ENCODE measurements around the gene SGMS1.

The SGMS1 gene

DNA sequence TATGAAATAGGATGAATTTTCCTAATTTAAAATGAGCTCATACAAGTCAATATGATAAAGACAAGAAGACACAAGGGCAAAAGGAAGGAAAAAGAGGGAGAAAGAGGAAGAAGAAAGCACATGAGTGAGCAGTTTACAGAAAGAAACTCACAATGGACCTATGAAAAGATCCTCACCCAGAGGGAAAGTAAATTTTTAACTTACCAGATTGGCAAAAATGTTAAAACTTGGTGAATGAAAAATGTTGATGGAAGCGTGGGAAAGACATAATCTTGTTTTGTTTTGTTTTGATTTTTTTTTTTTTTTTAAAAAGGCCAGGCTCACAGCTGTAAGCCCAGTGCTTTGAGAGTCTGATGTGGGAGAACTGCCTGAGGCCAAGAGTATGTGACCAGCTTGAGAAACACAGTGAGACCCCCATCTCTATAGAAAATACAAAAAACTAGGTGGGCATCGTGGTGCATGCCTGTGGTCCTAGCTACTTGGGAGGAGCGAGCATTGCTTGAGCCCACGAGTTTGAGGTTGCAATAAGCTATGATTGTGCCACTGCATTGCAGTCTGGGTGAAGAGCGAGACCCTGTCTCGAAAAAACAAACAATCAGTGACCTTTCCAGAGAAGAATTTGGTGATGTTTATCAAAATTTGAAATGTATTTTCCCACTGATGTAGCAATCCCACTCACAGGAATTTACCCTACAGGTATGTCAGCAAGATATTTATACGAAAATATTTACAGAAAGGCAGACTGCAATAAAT lies 219.6 kb downstream of the SGMS1 start:
- Histone ChIP-seq H3K4me3 (ENCODE audit: low read depth, low read length, poor library complexity, severe bottlenecking) (no peak overlapping the region), H3K27ac (ENCODE audit: low read depth, low read length, poor library complexity, severe bottlenecking) (no peak overlapping the region), H3K27me3 (ENCODE audit: insufficient read depth, low read length) (no peaks in the 10 kb centered on the region), H3F3A (ENCODE audit: insufficient read depth, low read length) (no peaks in the 10 kb centered on the region), H3K9ac (ENCODE audit: low read length) (no peak overlapping the region), H4K20me1 (ENCODE audit: insufficient read depth, low read length) (no peaks in the 10 kb centered on the region), H3K79me2 (ENCODE audit: insufficient read depth, low read length) (no peaks in the 10 kb centered on the region), H3K36me3 (ENCODE audit: insufficient read depth, low read length) (no peaks in the 10 kb centered on the region), H3K4me1 (ENCODE audit: insufficient read depth, low read length, severe bottlenecking) (no peaks in the 10 kb centered on the region), H3K9me3 (ENCODE audit: low read length) (peaks cover 7% of the 10 kb centered on the region), H3K9me2 (ENCODE audit: low read depth, low read length) (no peaks in the 10 kb centered on the region), H3K4me2 (ENCODE audit: low read length) (no peak overlapping the region), H2AFZ (ENCODE audit: low read length) (no peak overlapping the region)
- TF ChIP-seq EZH2 (IDR thresholded peaks at IDR 0.05; ENCODE audit: borderline replicate concordance, low read length): no peak
- TF ChIP-seq, protein P1, sequence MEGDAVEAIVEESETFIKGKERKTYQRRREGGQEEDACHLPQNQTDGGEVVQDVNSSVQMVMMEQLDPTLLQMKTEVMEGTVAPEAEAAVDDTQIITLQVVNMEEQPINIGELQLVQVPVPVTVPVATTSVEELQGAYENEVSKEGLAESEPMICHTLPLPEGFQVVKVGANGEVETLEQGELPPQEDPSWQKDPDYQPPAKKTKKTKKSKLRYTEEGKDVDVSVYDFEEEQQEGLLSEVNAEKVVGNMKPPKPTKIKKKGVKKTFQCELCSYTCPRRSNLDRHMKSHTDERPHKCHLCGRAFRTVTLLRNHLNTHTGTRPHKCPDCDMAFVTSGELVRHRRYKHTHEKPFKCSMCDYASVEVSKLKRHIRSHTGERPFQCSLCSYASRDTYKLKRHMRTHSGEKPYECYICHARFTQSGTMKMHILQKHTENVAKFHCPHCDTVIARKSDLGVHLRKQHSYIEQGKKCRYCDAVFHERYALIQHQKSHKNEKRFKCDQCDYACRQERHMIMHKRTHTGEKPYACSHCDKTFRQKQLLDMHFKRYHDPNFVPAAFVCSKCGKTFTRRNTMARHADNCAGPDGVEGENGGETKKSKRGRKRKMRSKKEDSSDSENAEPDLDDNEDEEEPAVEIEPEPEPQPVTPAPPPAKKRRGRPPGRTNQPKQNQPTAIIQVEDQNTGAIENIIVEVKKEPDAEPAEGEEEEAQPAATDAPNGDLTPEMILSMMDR (IDR thresholded peaks at IDR 0.05; ENCODE audit: low read length): no peak

DNA sequence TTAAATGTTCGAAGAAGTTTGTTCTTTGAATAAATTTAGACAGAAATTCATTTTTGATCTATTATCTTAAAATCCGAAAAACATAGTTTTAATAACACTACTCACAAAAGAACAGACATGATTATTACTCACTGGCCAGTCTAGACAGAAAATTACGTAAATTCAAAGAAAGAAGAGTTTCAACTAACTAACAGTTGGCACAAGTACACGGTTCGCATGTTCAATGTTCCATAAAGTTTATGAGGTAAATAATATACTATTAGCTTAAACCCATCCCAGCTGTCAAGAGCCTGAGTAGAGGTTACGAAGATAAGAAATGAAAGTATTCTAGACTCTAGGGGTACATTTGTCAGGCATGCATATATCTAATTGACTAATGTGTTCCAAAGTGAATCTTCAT lies 220.7 kb downstream of the SGMS1 start:
- Histone ChIP-seq H3K9ac (ENCODE audit: low read length) (no peak overlapping the region), H3K4me1 (ENCODE audit: insufficient read depth, low read length, severe bottlenecking) (no peaks in the 10 kb centered on the region), H3K79me2 (ENCODE audit: insufficient read depth, low read length) (no peaks in the 10 kb centered on the region), H3F3A (ENCODE audit: insufficient read depth, low read length) (no peaks in the 10 kb centered on the region), H3K9me2 (ENCODE audit: low read depth, low read length) (no peaks in the 10 kb centered on the region), H3K36me3 (ENCODE audit: insufficient read depth, low read length) (no peaks in the 10 kb centered on the region), H4K20me1 (ENCODE audit: insufficient read depth, low read length) (no peaks in the 10 kb centered on the region), H3K4me2 (ENCODE audit: low read length) (no peak overlapping the region), H3K27ac (ENCODE audit: low read depth, low read length, poor library complexity, severe bottlenecking) (no peak overlapping the region), H3K27me3 (ENCODE audit: insufficient read depth, low read length) (no peaks in the 10 kb centered on the region), H3K4me3 (ENCODE audit: low read depth, low read length, poor library complexity, severe bottlenecking) (no peak overlapping the region), H3K9me3 (ENCODE audit: low read length) (peaks cover 7% of the 10 kb centered on the region), H2AFZ (ENCODE audit: low read length) (no peak overlapping the region)
- TF ChIP-seq, protein P1 (IDR thresholded peaks at IDR 0.05; ENCODE audit: low read length): no peak

DNA sequence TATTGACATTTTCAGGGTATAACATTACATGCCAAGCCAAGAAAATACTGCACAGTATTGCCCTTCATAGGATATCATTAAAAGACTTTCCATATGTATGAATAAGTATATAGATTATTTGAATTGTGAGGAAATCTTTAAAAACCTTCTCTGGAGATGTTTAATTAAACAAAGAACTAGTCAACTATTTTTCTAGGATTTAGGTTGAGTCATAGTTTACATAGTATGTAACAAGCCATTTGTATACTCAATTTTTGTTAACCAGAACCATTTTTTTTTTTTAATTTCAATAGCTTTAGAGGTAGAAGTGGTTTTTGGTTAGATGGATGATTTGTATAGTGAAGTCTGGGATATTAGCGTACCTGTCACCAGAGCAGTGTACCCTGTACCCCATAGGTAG lies 221.3 kb downstream of the SGMS1 start:
- Histone ChIP-seq H3K79me2 (ENCODE audit: insufficient read depth, low read length) (no peaks in the 10 kb centered on the region), H3F3A (ENCODE audit: insufficient read depth, low read length) (no peaks in the 10 kb centered on the region), H3K9me3 (ENCODE audit: low read length) (peaks cover 7% of the 10 kb centered on the region), H3K9ac (ENCODE audit: low read length) (no peak overlapping the region), H2AFZ (ENCODE audit: low read length) (no peak overlapping the region), H3K36me3 (ENCODE audit: insufficient read depth, low read length) (no peaks in the 10 kb centered on the region), H3K4me1 (ENCODE audit: insufficient read depth, low read length, severe bottlenecking) (no peaks in the 10 kb centered on the region), H3K27ac (ENCODE audit: low read depth, low read length, poor library complexity, severe bottlenecking) (no peak overlapping the region), H3K9me2 (ENCODE audit: low read depth, low read length) (no peaks in the 10 kb centered on the region), H3K4me2 (ENCODE audit: low read length) (no peak overlapping the region), H4K20me1 (ENCODE audit: insufficient read depth, low read length) (no peaks in the 10 kb centered on the region), H3K27me3 (ENCODE audit: insufficient read depth, low read length) (no peaks in the 10 kb centered on the region), H3K4me3 (ENCODE audit: low read depth, low read length, poor library complexity, severe bottlenecking) (no peak overlapping the region)
- no peak for TF ChIP-seq EZH2 (IDR thresholded peaks at IDR 0.05; ENCODE audit: borderline replicate concordance, low read length)
- TF ChIP-seq, protein P1 (IDR thresholded peaks at IDR 0.05; ENCODE audit: low read length): no peak

All from OCI-LY1 (cell line).